Neural progenitor cell (in vitro differentiated cells): ENCODE results near the gene ANKRD12. TPM values are rescaled to one million over a fixed set of nuclear protein-coding genes. Genes with fewer than 3 reads are reported as not detected.

Experiments
- DNase-seq: peaks from one replicate; pipeline ENCODE4 v3.0.0-alpha.2; 2016; ENCODE audit warnings: low spot score
- H2AFZ ChIP-seq: fragments of 200-600 bp; sonication (generic); replicated peaks from 2 replicates; pipeline ENCODE4 v1.6.1; 2016; ENCODE audit warnings: antibody characterized with exemption
- H3F3A ChIP-seq: fragments of 200-600 bp; sonication (generic); 2 replicates; pipeline ENCODE4 v1.6.1; 2016; ENCODE audit warnings: antibody characterized with exemption, low read depth
- H3K27ac ChIP-seq: fragments of 200-600 bp; sonication (generic); 2 replicates; pipeline ENCODE4 v1.5.1; 2016; ENCODE audit warnings: mild to moderate bottlenecking
- H3K27me3 ChIP-seq: fragments of 200-600 bp; sonication (generic); 2 replicates; pipeline ENCODE4 v1.6.1; 2016; ENCODE audit warnings: mild to moderate bottlenecking, moderate library complexity
- H3K36me3 ChIP-seq: fragments of 200-600 bp; sonication (generic); 2 replicates; pipeline ENCODE4 v1.5.1; 2016
- H3K4me1 ChIP-seq: fragments of 200-600 bp; sonication (generic); 2 replicates; pipeline ENCODE4 v1.6.1; 2016; ENCODE audit warnings: mixed run types
- H3K4me2 ChIP-seq: fragments of 200-600 bp; sonication (generic); 2 replicates; pipeline ENCODE4 v1.6.1; 2016
- H3K4me3 ChIP-seq: fragments of 200-600 bp; sonication (generic); 2 replicates; pipeline ENCODE4 v1.5.1; 2016
- H3K79me2 ChIP-seq: fragments of 200-600 bp; sonication (generic); 2 replicates; pipeline ENCODE4 v1.6.1; 2016; ENCODE audit warnings: low read depth
- H3K9ac ChIP-seq: fragments of 200-600 bp; sonication (generic); 2 replicates; pipeline ENCODE4 v1.6.1; 2016
- H3K9me3 ChIP-seq: fragments of 200-600 bp; sonication (generic); 2 replicates; pipeline ENCODE4 v1.5.1; 2016; ENCODE audit warnings: low read depth
- H4K20me1 ChIP-seq: fragments of 200-600 bp; sonication (generic); 2 replicates; pipeline ENCODE4 v1.6.1; 2016; ENCODE audit warnings: low read depth
- H3K27ac Mint-ChIP-seq: 3 replicates; pipeline ENCODE4 v1.8.0; 2021; ENCODE audit warnings: mixed read lengths
- H3K27me3 Mint-ChIP-seq: 2 replicates; pipeline ENCODE4 v1.8.0; 2022; ENCODE audit warnings: low read depth, mild to moderate bottlenecking, inconsistent platforms, moderate library complexity, mixed read lengths; ENCODE audit not compliant: insufficient read depth
- H3K36me3 Mint-ChIP-seq: 3 replicates; pipeline ENCODE4 v1.8.0; 2021; ENCODE audit warnings: mixed read lengths
- H3K4me1 Mint-ChIP-seq: 3 replicates; pipeline ENCODE4 v1.8.0; 2021; ENCODE audit warnings: mixed read lengths
- H3K4me3 Mint-ChIP-seq: 3 replicates; pipeline ENCODE4 v1.8.0; 2021; ENCODE audit warnings: mild to moderate bottlenecking, moderate library complexity, mixed read lengths
- H3K9me3 Mint-ChIP-seq: 3 replicates; pipeline ENCODE4 v1.8.0; 2020; ENCODE audit warnings: mixed read lengths
- EZH2 ChIP-seq: fragments of 200-600 bp; sonication (generic); IDR thresholded peaks from 2 replicates; pipeline ENCODE4 v1.6.1; 2017; ENCODE audit warnings: antibody characterized with exemption, mild to moderate bottlenecking, moderate library complexity
- EZH2phosphoT487 ChIP-seq: fragments of 200-600 bp; sonication (generic); IDR thresholded peaks from 2 replicates; pipeline ENCODE4 v1.6.1; 2017; ENCODE audit warnings: antibody characterized with exemption
- total RNA-seq: library from RNA; depleted of rRNA; stranded (reverse); fragments of >200 nt; gene quantifications from 2 replicates; pipeline ENCODE4 v1.2.3, GENCODE V29; 2015; ENCODE audit warnings: low replicate concordance
- TF ChIP-seq, protein P1 (sequence below): fragments of 200-600 bp; sonication (generic); IDR thresholded peaks from 2 replicates; pipeline ENCODE4 v1.5.1; 2017; ENCODE audit warnings: antibody characterized with exemption, mild to moderate bottlenecking

Gene ANKRD12
- total RNA-seq, 1 donor from 2014 or later, result 38.2 TPM

GRCh38 chr18:9182852-9183399, 46.3 kb downstream of the ANKRD12 start:
- H2AFZ ChIP-seq, result no peak overlapping the region
- H3K79me2 ChIP-seq, result peaks cover 33% of the 10 kb centered on the region
- H3K9me3 Mint-ChIP-seq, result peaks cover 6% of the 10 kb centered on the region
- TF ChIP-seq, protein P1, sequence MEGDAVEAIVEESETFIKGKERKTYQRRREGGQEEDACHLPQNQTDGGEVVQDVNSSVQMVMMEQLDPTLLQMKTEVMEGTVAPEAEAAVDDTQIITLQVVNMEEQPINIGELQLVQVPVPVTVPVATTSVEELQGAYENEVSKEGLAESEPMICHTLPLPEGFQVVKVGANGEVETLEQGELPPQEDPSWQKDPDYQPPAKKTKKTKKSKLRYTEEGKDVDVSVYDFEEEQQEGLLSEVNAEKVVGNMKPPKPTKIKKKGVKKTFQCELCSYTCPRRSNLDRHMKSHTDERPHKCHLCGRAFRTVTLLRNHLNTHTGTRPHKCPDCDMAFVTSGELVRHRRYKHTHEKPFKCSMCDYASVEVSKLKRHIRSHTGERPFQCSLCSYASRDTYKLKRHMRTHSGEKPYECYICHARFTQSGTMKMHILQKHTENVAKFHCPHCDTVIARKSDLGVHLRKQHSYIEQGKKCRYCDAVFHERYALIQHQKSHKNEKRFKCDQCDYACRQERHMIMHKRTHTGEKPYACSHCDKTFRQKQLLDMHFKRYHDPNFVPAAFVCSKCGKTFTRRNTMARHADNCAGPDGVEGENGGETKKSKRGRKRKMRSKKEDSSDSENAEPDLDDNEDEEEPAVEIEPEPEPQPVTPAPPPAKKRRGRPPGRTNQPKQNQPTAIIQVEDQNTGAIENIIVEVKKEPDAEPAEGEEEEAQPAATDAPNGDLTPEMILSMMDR, result no peak
- TF ChIP-seq EZH2phosphoT487 (no peak), EZH2 (no peak)
- DNase-seq, result no peak
- H3K4me3 Mint-ChIP-seq, result no peak overlapping the region
- H3K4me2 ChIP-seq, result no peak overlapping the region
- peaks cover 5% of the 10 kb centered on the region for H4K20me1 ChIP-seq
- H3K4me1 Mint-ChIP-seq, result no peaks in the 10 kb centered on the region
- peaks cover 2% of the 10 kb centered on the region for H3K27me3 Mint-ChIP-seq
- no peak overlapping the region for H3K27ac ChIP-seq
- no peaks in the 10 kb centered on the region for H3K27me3 ChIP-seq
- no peak overlapping the region for H3K4me3 ChIP-seq
- no peak overlapping the region for H3K27ac Mint-ChIP-seq
- H3F3A ChIP-seq, result no peaks in the 10 kb centered on the region
- H3K9me3 ChIP-seq, result no peaks in the 10 kb centered on the region
- H3K36me3 Mint-ChIP-seq, result peaks cover 18% of the 10 kb centered on the region
- H3K36me3 ChIP-seq, result no peaks in the 10 kb centered on the region
- no peaks in the 10 kb centered on the region for H3K4me1 ChIP-seq
- no peak overlapping the region for H3K9ac ChIP-seq

GRCh38 chr18:9184998-9185613, 48.5 kb downstream of the ANKRD12 start:
- no peaks in the 10 kb centered on the region for H3K4me1 Mint-ChIP-seq
- Histone ChIP-seq H3K9ac (no peak overlapping the region), H3K79me2 (peaks cover 11% of the 10 kb centered on the region), H2AFZ (no peak overlapping the region), H3K4me1 (no peaks in the 10 kb centered on the region), H3K4me2 (no peak overlapping the region), H3K4me3 (no peak overlapping the region), H3K9me3 (no peaks in the 10 kb centered on the region), H3K36me3 (no peaks in the 10 kb centered on the region), H3F3A (no peaks in the 10 kb centered on the region), H3K27ac (no peak overlapping the region), H4K20me1 (no peaks in the 10 kb centered on the region), H3K27me3 (no peaks in the 10 kb centered on the region)
- peaks cover 2% of the 10 kb centered on the region for H3K27me3 Mint-ChIP-seq
- peaks cover 6% of the 10 kb centered on the region for H3K9me3 Mint-ChIP-seq
- no peak for DNase-seq
- peaks cover 18% of the 10 kb centered on the region for H3K36me3 Mint-ChIP-seq
- H3K27ac Mint-ChIP-seq, result no peak overlapping the region
- H3K4me3 Mint-ChIP-seq, result no peak overlapping the region
- TF ChIP-seq EZH2, result no peak
- no peak for TF ChIP-seq EZH2phosphoT487
- TF ChIP-seq, protein P1, result no peak

- Mint-ChIP-seq H3K4me3 (no peak overlapping the region), H3K4me1 (no peaks in the 10 kb centered on the region), H3K27ac (no peak overlapping the region), H3K36me3 (peaks cover 17% of the 10 kb centered on the region), H3K27me3 (peaks cover 3% of the 10 kb centered on the region), H3K9me3 (peaks cover 1% of the 10 kb centered on the region)
- H3K9me3 ChIP-seq, result no peaks in the 10 kb centered on the region
- no peak for DNase-seq
- H3K9ac ChIP-seq, result no peak overlapping the region
- H3K4me2 ChIP-seq, result no peak overlapping the region
- TF ChIP-seq EZH2phosphoT487 (no peak), EZH2 (no peak)
- TF ChIP-seq, protein P1, result no peak
- no peak overlapping the region for H3K27ac ChIP-seq
- no peaks in the 10 kb centered on the region for H3K27me3 ChIP-seq
- no peaks in the 10 kb centered on the region for H3K79me2 ChIP-seq
- H3K36me3 ChIP-seq, result no peaks in the 10 kb centered on the region
- no peaks in the 10 kb centered on the region for H3F3A ChIP-seq
- no peaks in the 10 kb centered on the region for H3K4me1 ChIP-seq
- no peaks in the 10 kb centered on the region for H4K20me1 ChIP-seq
- no peak overlapping the region for H2AFZ ChIP-seq
- no peak overlapping the region for H3K4me3 ChIP-seq
Measured at GRCh38 chr18:9188359-9189231, 52.0 kb downstream of the ANKRD12 start.
